HepG2 (cell line): ENCODE results near the gene GNG10.

Experiments
- CHD2 ChIP-seq: IDR thresholded peaks from 2 replicates; pipeline ENCODE4 v1.6.1; 2011; ENCODE audit warnings: low read depth, low read length, improper control_type of control experiment
- GABPA ChIP-seq, 2 experiments: IDR thresholded peaks; 2 replicates each; pipeline ENCODE4 v1.6.1; 2011 to 2016; ENCODE audit warnings: low read depth in 2 of 2, low read length in 1 of 2, missing biosample characterization in 1 of 2, missing genetic modification characterization in 1 of 2
- RARG ChIP-seq: sonication (generic); formaldehyde crosslinking; IDR thresholded peaks from 2 replicates; pipeline ENCODE4 v1.4.0; 2020; ENCODE audit warnings: low read depth, mild to moderate bottlenecking, missing genetic modification reagents
- SCMH1 ChIP-seq: sonication (generic); formaldehyde crosslinking; IDR thresholded peaks from 2 replicates; pipeline ENCODE4 v1.9.0; 2021; ENCODE audit warnings: missing genetic modification reagents, mild to moderate bottlenecking, borderline replicate concordance
- TF ChIP-seq, protein P1 (sequence below): sonication (generic); formaldehyde crosslinking; IDR thresholded peaks from 2 replicates; pipeline ENCODE4 v1.5.1; 2020; ENCODE audit warnings: missing genetic modification reagents, mild to moderate bottlenecking, borderline replicate concordance
- TF ChIP-seq, protein P2 (sequence below): sonication (generic); formaldehyde crosslinking; IDR thresholded peaks from 2 replicates; pipeline ENCODE4 v1.4.0; 2020; ENCODE audit warnings: missing genetic modification reagents
- TF ChIP-seq, protein P3 (sequence below): IDR thresholded peaks from 2 replicates; pipeline ENCODE4 v1.6.1; 2018; ENCODE audit warnings: missing genetic modification reagents, mild to moderate bottlenecking, missing compliant biosample characterization
- TF ChIP-seq, protein P4 (sequence below): IDR thresholded peaks from 2 replicates; pipeline ENCODE4 v1.6.1; 2012; ENCODE audit warnings: inconsistent platforms
- TF ChIP-seq, protein P5 (sequence below): conservative IDR thresholded peaks from 2 replicates; pipeline ENCODE4 v1.6.1; 2018; ENCODE audit warnings: missing genetic modification reagents

DNA sequence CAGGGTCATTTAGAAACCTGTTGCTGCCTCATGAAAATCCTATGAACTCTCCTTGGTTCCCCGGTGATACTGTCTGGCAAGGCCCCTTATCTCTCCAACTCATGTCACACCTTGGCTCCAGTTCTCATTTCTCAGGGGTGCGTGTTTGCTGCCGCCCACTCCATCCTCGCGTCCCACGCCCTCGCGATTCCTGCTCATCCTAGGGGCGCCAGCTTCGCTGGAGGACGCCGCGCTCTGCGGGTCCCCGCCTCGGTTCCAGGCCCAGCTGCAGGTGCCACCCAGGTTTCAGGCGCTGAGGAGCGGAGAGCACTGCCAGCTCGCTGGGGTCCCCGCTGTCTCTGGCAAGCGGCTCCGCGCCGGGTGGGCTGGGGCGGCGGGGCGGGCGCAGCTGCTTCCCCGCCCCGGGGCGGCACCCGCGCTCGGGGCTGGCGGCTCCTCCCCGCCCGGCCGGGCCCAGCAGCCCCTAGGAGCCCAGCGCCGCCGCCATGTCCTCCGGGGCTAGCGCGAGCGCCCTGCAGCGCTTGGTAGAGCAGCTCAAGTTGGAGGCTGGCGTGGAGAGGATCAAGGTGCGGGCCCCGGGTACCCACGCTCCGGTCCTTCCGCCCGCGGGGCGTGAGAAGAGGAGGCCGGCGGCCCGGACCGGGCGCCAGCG is at the start of gene GNG10:
- TF ChIP-seq, protein P1, sequence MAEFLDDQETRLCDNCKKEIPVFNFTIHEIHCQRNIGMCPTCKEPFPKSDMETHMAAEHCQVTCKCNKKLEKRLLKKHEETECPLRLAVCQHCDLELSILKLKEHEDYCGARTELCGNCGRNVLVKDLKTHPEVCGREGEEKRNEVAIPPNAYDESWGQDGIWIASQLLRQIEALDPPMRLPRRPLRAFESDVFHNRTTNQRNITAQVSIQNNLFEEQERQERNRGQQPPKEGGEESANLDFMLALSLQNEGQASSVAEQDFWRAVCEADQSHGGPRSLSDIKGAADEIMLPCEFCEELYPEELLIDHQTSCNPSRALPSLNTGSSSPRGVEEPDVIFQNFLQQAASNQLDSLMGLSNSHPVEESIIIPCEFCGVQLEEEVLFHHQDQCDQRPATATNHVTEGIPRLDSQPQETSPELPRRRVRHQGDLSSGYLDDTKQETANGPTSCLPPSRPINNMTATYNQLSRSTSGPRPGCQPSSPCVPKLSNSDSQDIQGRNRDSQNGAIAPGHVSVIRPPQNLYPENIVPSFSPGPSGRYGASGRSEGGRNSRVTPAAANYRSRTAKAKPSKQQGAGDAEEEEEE (CRISPR knock-in tag): no peak
- TF ChIP-seq SCMH1 (CRISPR knock-in tag) (no peak), CHD2 (no peak), RARG (CRISPR knock-in tag) (no peak), GABPA (IDR thresholded peaks at IDR 0.05; ENCODE audit: low read depth, low read length) (no peak), GABPA (CRISPR knock-in tag; IDR thresholded peaks at IDR 0.05; ENCODE audit: low read depth) (no peak)
- TF ChIP-seq, protein P2, sequence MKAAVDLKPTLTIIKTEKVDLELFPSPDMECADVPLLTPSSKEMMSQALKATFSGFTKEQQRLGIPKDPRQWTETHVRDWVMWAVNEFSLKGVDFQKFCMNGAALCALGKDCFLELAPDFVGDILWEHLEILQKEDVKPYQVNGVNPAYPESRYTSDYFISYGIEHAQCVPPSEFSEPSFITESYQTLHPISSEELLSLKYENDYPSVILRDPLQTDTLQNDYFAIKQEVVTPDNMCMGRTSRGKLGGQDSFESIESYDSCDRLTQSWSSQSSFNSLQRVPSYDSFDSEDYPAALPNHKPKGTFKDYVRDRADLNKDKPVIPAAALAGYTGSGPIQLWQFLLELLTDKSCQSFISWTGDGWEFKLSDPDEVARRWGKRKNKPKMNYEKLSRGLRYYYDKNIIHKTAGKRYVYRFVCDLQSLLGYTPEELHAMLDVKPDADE (CRISPR knock-in tag): no peak
- TF ChIP-seq, protein P3, sequence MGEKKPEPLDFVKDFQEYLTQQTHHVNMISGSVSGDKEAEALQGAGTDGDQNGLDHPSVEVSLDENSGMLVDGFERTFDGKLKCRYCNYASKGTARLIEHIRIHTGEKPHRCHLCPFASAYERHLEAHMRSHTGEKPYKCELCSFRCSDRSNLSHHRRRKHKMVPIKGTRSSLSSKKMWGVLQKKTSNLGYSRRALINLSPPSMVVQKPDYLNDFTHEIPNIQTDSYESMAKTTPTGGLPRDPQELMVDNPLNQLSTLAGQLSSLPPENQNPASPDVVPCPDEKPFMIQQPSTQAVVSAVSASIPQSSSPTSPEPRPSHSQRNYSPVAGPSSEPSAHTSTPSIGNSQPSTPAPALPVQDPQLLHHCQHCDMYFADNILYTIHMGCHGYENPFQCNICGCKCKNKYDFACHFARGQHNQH: no peak; the same call in 1 of the 2 replicates
- TF ChIP-seq, protein P4, sequence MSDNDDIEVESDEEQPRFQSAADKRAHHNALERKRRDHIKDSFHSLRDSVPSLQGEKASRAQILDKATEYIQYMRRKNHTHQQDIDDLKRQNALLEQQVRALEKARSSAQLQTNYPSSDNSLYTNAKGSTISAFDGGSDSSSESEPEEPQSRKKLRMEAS: 0 out of 2 replicates have a peak, but pooled peaks have one; percentile 15
- TF ChIP-seq, protein P5, sequence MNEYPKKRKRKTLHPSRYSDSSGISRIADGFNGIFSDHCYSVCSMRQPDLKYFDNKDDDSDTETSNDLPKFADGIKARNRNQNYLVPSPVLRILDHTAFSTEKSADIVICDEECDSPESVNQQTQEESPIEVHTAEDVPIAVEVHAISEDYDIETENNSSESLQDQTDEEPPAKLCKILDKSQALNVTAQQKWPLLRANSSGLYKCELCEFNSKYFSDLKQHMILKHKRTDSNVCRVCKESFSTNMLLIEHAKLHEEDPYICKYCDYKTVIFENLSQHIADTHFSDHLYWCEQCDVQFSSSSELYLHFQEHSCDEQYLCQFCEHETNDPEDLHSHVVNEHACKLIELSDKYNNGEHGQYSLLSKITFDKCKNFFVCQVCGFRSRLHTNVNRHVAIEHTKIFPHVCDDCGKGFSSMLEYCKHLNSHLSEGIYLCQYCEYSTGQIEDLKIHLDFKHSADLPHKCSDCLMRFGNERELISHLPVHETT (CRISPR knock-in tag): no peak
